Upper lobe of left lung (tissue), 6 donors: Measurements from ENCODE around the gene PCBP4. TPM values are rescaled to one million over a fixed set of nuclear protein-coding genes. Genes with fewer than 3 reads are reported as not detected.

ENCODE experiments used
- ATAC-seq, 2 donors: fragments of 200-7000 bp; cut with Tn5 transposase; one replicate each; pipeline ENCODE4 v1.9.1; 2022; ENCODE audit warnings: mild to moderate bottlenecking in 2 of 2, moderate library complexity in 2 of 2; ENCODE audit not compliant: low FRiP score in 2 of 2
- DNase-seq, 2 donors: peaks; one replicate each; pipeline ENCODE4 v3.0.0-alpha.2; 2019 to 2020
- H3K27ac ChIP-seq, 4 donors: fragments of 200-600 bp; sonication (generic); one replicate each; pipeline ENCODE4 v1.5.1; 2016 to 2019
- H3K27me3 ChIP-seq, 4 donors: fragments of 200-600 bp; sonication (generic); one replicate each; pipeline ENCODE4 v1.5.1; 2017 to 2019
- H3K36me3 ChIP-seq, 4 donors: fragments of 200-600 bp; sonication (generic); one replicate each; pipeline ENCODE4 v1.5.1; 2016 to 2019
- H3K4me1 ChIP-seq, 4 donors: fragments of 200-600 bp; sonication (generic); one replicate each; pipeline ENCODE4 v1.5.1; 2018 to 2019
- H3K4me3 ChIP-seq, 4 donors: fragments of 200-600 bp; sonication (generic); one replicate each; pipeline ENCODE4 v1.5.1; 2017 to 2019; ENCODE audit warnings: mild to moderate bottlenecking in 2 of 4, moderate library complexity in 1 of 4
- H3K9me3 ChIP-seq, 4 donors: fragments of 200-600 bp; sonication (generic); one replicate each; pipeline ENCODE4 v1.5.1; 2018 to 2019
- EP300 ChIP-seq, 4 donors: sonication (generic); formaldehyde crosslinking; IDR thresholded peaks; one replicate each; pipeline ENCODE4 v1.5.1; 2017; ENCODE audit warnings: antibody characterized with exemption in 4 of 4, control low read depth in 2 of 4
- POLR2A ChIP-seq, 4 donors: fragments of 450-650 bp; IDR thresholded peaks; one replicate each; pipeline ENCODE4 v1.5.1; 2016 to 2017; ENCODE audit warnings: antibody characterized with exemption in 4 of 4, mild to moderate bottlenecking in 2 of 4
- POLR2AphosphoS5 ChIP-seq, 2 donors: sonication (generic); formaldehyde crosslinking; IDR thresholded peaks; one replicate each; pipeline ENCODE4 v1.5.1; 2017; ENCODE audit warnings: antibody characterized with exemption in 2 of 2
- WGBS, 2 donors: methylation state at CpG; one replicate each; pipeline ENCODE4 v1.1.5; 2017 to 2018; 5-methylcytosine and 5-hydroxymethylcytosine counted together
- small RNA-seq, 4 donors: library from RNA; depleted of rRNA; stranded (forward); fragments of <200 nt; gene quantifications; one replicate each; pipeline ENCODE3, GENCODE V24; 2016
- total RNA-seq, 6 donors: library from RNA; depleted of rRNA in 4 of 6; stranded (reverse); fragments of >200 nt in 4 of 6; gene quantifications; one replicate each; pipeline versions ENCODE4 v1.1.0 to v1.2.1, GENCODE V29; 2016 to 2021
- TF ChIP-seq, protein P1 (sequence below), 6 experiments: fragments of 450-650 bp in 4 of 6; fragments of 200-600 bp in 2 of 6; sonication (generic) in 2 of 6; IDR thresholded peaks; one replicate each; pipeline ENCODE4 v1.5.1; 2016 to 2019; ENCODE audit warnings: antibody characterized with exemption in 6 of 6
- donor health status: DM: no; HTN: no; CAD: no; lungs with moderate emphysema.
- donor health status: DM: no; HTN: yes; CAD: no; lungs with severe emphysema.

The PCBP4 gene
- total RNA-seq, 6 donors from 2014 or later: 22.7 to 53.4 (median 37.7) TPM

DNA sequence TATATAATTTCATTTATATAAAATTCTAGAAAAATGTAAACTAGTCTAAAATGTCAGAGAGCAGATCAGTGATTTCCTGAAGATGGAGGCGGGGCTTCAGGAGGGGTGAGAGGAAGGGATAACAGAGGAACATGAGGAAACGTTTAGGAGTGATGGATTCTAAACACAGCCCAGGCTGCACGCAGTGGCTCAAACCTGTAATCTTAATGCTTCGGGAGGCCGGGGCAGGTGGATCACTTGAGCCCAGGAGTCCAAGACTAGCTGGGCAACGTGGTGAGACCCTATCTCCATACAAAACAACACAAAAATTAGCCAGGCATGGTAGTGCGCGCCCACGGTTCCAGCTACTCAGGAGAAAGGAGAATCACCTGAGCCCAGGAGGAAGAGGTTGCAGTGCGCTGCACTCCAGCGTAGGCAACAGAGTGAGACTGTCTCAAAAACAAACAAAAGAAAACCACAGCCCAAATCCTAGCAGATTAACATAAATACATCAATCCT is 46.1 kb downstream of the PCBP4 start:
- no peak overlapping the region for H3K4me3 ChIP-seq
- no peaks in the 10 kb centered on the region for H3K4me1 ChIP-seq
- H3K27me3 ChIP-seq: no peaks in the 10 kb centered on the region
- 77 to 82% methylated on average over 11 of the region's 11 CpGs for WGBS, 2 donors
- TF ChIP-seq POLR2A (IDR thresholded peaks at IDR 0.05) (no peak), EP300 (IDR thresholded peaks at IDR 0.05) (no peak), POLR2AphosphoS5 (IDR thresholded peaks at IDR 0.05) (no peak)
- TF ChIP-seq, protein P1, sequence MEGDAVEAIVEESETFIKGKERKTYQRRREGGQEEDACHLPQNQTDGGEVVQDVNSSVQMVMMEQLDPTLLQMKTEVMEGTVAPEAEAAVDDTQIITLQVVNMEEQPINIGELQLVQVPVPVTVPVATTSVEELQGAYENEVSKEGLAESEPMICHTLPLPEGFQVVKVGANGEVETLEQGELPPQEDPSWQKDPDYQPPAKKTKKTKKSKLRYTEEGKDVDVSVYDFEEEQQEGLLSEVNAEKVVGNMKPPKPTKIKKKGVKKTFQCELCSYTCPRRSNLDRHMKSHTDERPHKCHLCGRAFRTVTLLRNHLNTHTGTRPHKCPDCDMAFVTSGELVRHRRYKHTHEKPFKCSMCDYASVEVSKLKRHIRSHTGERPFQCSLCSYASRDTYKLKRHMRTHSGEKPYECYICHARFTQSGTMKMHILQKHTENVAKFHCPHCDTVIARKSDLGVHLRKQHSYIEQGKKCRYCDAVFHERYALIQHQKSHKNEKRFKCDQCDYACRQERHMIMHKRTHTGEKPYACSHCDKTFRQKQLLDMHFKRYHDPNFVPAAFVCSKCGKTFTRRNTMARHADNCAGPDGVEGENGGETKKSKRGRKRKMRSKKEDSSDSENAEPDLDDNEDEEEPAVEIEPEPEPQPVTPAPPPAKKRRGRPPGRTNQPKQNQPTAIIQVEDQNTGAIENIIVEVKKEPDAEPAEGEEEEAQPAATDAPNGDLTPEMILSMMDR (IDR thresholded peaks at IDR 0.05): no peak
- DNase-seq: no peak
- H3K9me3 ChIP-seq: no peaks in the 10 kb centered on the region
- no peaks in the 10 kb centered on the region for H3K36me3 ChIP-seq
- no peak for ATAC-seq
- H3K27ac ChIP-seq: no peak overlapping the region

DNA sequence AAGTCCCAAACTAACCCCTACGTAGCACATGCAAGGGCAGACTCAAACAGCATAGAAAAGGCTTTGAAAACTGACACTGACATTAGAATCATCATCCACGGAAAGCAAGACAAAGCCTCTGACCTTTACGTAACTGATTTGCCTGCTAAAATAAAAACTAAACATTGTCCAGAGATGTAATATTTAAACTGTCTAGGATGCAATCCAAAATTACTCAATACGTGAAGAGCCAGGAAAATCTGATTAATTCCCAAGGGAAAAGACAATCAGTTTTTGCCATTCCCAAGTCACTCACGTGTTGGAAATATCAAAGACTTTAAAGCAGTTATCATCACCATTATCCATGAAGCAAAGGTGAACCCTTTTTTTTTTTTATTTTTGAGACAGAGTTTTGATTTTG is 50.8 kb downstream of the PCBP4 start:
- Histone ChIP-seq H3K27ac (no peak overlapping the region), H3K9me3 (no peaks in the 10 kb centered on the region), H3K27me3 (no peaks in the 10 kb centered on the region), H3K4me3 (no peak overlapping the region), H3K4me1 (no peaks in the 10 kb centered on the region), H3K36me3 (no peaks in the 10 kb centered on the region)
- TF ChIP-seq EP300 (IDR thresholded peaks at IDR 0.05): no peak
- DNase-seq: no peak
- no peak for ATAC-seq
- WGBS, 2 donors: 51 to 65% methylated on average over 5 of the region's 5 CpGs

DNA sequence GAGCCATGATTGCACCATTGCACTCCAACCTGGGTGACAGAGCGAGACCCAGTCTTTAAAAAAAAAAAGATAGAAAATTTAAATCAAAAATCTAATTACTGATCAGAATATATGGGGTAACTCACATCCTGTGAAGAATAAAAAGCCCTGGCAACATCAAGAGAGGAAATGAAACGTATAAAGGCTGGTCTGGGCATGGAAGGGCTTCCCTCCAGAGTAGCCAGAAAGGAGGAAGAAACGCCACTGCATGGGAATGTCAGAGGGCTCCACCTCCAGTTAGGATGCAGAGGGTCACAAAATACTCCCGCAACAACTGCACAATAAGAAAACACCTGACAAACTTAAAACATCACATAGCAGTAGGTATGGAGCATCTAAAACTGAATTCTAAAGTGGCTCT is 59.2 kb downstream of the PCBP4 start:
- H3K4me1 ChIP-seq: no peaks in the 10 kb centered on the region
- H3K9me3 ChIP-seq: no peaks in the 10 kb centered on the region
- no peak for DNase-seq
- no peaks in the 10 kb centered on the region for H3K36me3 ChIP-seq
- H3K27ac ChIP-seq: no peak overlapping the region
- no peaks in the 10 kb centered on the region for H3K27me3 ChIP-seq
- TF ChIP-seq, protein P1 (IDR thresholded peaks at IDR 0.05): no peak
- TF ChIP-seq EP300 (IDR thresholded peaks at IDR 0.05) (no peak), POLR2AphosphoS5 (IDR thresholded peaks at IDR 0.05) (no peak), POLR2A (IDR thresholded peaks at IDR 0.05) (no peak)
- WGBS, 2 donors: 80 to 87% methylated on average over 4 of the region's 4 CpGs
- ATAC-seq: no peak
- H3K4me3 ChIP-seq: no peak overlapping the region

Small RNA genes within 50 kb of the gene (small RNA-seq; reads per million reads assigned to genes)
- 0 reads per million in 4 donors for gene AC115284.1

Other genes with a start within 250 kb of the PCBP4 start
- gene IQCF6, start 188.2 kb downstream of the PCBP4 start, total RNA-seq: not detected
- gene IQCF2, start 105.8 kb downstream of the PCBP4 start, total RNA-seq: not detected
- gene IQCF5, start 91.9 kb downstream of the PCBP4 start, total RNA-seq: not detected
- not detected for gene IQCF1, start 64.1 kb downstream of the PCBP4 start, total RNA-seq
- gene RRP9, start 25.6 kb downstream of the PCBP4 start, total RNA-seq: 10 to 100 TPM; 10.7 to 30.4 (median 19.8) TPM
- gene PARP3, start 25.1 kb downstream of the PCBP4 start, total RNA-seq: 10 to 100 TPM; 23.0 to 80.7 (median 35.7) TPM
- gene GPR62, start 12.1 kb downstream of the PCBP4 start, total RNA-seq: not detected
- 10 to 100 TPM; 35.6 to 62.6 (median 50.0) TPM for gene ABHD14B, start 6.6 kb upstream of the PCBP4 start, total RNA-seq
- gene ABHD14A, start 7.6 kb upstream of the PCBP4 start, total RNA-seq: 10 to 100 TPM; 15.7 to 44.5 (median 26.3) TPM
- gene ACY1, start 16.1 kb upstream of the PCBP4 start, total RNA-seq: 10 to 100 TPM; 17.4 to 65.0 (median 35.9) TPM
- gene RPL29, start 28.4 kb upstream of the PCBP4 start, total RNA-seq: 1,000 to 10,000 TPM in 1 of 6 donors, 100 to 1,000 TPM in 5; 306 to 1,159 (median 770) TPM
- gene DUSP7, start 89.1 kb upstream of the PCBP4 start, total RNA-seq: 10 to 100 TPM; 24.1 to 49.1 (median 35.3) TPM
- 1 to 10 TPM; 1.0 to 4.2 (median 2.8) TPM for gene POC1A, start 187.0 kb upstream of the PCBP4 start, total RNA-seq
- gene ALAS1, start 230.7 kb upstream of the PCBP4 start, total RNA-seq: 10 to 100 TPM; 53.2 to 97.3 (median 74.0) TPM